NCI-H345 treated with DMSO at 0.1 percent for 48 hours (cell line): ENCODE data around the gene C16orf96.

Source experiments
- DNase-seq: peaks from one replicate; lab custom pipeline; 2025; ENCODE audit not compliant: unreplicated experiment; lab: John Stamatoyannopoulos, UW

Gene C16orf96

DNA sequence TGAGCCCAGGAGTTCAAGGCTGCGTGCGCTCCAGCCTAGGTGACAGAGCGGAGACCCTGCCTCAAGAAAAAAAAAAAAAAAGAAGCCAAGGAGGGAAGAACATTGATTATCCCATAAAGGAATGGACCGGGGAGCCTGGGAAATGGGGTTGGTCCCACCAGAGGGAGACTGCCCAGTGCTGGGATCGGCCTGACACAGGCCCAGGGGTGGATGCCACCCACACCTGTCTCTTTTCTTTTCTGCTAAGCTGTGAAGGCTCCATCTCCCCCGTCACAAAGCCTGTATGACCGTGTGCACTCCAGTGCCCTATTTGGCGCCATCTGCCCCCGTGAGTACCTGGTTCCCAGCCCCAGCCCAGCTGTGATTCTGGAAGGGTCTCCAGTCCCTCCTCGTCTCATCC, 42.9 kb downstream of the C16orf96 start:
- DNase-seq = no peak

DNA sequence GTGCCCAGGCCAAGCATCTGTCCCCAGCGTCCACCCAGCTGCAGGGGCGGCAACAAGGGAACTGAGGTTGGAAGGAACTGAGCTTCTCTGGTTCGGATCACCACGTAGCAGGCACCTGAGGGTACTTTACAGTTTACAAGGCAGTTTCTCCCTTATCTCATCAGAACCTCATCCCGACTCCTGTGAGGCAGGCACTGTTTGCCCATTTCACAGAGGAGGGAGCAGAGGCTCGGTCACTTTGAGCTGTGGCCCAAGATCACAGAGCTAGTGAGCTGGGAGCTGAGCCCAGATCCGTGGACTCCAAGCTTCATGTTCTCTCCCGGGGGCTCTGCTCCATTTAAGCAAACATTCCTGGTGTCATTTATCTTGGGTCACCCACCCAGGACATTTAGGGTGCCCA, 43.4 kb downstream of the C16orf96 start:
- no peak for DNase-seq

DNA sequence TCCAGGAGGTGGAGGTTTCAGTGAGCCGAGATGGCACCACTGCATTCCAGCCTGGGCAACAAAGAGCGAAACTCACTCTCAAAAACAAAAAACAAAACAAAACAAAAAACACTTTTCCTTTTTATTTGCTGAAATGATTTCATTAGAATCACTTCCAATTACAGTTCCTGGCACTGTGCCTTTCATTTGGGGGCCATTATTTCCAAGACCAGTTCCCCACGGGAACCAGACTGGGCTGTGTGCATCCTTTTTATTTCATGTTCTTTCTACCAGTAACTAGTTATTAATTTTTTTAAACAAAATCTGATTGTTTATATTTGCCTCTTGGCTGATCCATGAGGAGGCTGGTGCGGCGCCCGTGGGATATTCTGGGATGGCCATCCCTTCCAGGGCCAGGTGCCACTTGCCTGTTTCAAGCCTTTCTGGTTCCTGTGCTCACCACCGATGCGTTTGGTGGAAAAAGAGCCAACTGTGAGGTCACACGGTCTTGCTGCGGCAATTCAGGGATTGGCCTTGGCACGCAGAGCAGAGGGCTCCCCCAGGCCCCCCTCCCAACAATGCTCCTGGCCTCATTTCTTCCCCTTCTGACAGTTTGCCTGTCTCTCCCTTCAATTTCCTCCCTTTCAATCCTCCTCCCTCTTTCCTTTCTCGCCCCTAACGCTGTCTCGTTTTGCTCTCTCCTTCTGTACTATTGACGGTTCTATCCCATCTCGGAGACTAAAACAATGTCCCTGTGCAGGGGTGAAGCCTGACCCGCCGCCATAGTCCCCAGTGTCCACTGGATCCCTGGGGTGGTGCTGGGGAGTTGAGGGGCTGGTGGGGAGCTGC, 45.1 kb downstream of the C16orf96 start:
- no peak for DNase-seq

DNA sequence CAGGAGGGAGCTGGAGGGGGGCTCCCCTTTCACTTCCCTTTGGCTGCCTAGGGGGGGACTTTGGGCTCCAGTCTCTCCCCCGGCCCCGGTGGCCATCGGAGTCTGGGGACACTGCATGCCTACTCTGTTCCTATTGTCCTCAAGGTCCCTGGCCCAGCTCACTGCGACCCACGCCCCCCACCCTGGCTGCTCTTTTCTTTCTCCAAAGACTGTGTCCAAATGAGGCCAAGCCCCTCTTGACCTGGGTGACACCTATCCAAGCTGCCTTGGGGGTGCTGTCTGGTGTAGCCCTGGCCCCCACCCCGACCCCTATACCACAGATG, 45.7 kb downstream of the C16orf96 start:
- DNase-seq = no peak

DNA sequence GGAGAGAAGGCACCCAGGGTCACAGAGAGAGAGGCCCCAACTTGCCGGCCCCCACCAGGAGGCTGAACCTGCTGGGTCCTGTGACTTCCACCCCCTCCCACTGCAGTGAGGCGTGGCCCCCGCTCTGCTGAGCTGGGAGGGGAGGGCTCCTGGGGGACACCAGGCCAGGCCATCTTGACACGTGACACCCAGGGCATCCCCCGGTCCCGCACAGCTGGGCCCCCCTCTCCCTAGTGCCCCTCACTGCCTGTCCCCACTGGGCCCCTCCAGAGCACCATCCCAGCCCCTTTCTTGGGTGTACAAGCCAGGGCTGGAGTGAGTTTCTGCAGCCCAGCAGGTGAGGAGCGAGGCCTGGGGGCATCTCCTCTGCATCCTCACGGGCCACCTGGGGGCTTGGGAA, 46.2 kb downstream of the C16orf96 start:
- DNase-seq = no peak

DNA sequence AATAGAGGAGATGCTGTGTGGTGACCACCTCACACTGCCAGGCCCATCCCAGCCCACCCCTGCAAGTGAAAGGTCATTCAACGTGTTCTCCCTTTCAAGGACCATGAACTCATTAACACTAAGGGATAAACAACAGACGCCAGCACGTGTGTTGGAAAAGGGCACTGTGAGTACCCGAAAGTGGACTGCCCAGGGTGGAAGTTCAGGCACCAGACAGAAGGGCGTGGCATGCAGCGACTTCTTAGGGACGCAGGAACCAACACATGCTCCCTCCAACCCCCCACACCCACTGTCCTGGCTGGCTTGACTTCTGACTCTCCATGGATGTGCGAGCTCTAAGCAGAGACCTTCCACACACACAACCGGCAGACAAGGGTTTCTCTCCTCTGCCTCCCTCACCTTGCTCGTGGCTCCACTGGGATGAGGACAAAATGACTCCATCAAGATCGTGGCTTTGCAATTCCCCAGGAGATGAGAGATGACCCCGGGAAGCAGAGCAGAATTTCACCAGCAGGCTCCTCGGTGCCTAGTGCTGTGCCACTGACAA, 47.6 kb downstream of the C16orf96 start:
- no peak for DNase-seq

DNA sequence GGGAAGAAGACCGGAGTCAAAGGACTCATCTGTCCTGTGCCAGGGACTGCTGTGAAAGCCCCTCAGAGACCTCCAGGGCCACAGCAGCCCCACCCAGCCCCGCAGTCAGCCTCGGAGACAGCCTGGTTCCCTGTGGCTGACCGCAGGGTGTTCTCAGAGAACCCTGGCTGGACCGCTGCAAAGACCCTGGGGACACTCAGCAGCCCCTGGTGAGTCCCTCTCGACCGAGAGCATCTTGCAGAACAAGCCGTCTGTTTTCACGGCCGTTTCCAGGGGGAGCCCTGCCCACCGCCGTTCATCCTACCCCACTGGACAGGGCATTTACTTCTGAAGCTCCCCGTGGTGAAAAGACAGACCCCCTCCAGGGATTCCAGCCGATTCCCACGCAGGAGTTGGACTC, 48.3 kb downstream of the C16orf96 start:
- DNase-seq = no peak

DNA sequence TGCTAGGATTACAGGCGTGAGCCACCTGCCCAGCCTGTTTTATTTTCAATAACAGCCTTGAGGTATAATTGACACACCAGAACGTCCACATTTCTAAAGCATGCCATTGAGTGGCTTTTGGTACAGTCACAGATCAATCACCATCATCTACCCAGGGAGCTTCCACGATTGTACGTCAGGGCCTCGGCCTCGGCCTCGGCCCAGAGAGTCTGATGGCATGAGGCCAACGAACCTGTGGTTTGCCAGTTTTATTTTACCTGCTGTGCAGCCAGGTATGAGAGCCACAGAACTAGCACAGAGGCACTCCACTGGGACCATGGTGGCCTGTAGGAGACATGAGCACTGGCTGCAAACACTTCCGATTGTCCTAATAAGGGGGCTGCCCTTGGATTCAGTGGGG, 50.2 kb downstream of the C16orf96 start:
- peak; percentile 82 for DNase-seq

DNA sequence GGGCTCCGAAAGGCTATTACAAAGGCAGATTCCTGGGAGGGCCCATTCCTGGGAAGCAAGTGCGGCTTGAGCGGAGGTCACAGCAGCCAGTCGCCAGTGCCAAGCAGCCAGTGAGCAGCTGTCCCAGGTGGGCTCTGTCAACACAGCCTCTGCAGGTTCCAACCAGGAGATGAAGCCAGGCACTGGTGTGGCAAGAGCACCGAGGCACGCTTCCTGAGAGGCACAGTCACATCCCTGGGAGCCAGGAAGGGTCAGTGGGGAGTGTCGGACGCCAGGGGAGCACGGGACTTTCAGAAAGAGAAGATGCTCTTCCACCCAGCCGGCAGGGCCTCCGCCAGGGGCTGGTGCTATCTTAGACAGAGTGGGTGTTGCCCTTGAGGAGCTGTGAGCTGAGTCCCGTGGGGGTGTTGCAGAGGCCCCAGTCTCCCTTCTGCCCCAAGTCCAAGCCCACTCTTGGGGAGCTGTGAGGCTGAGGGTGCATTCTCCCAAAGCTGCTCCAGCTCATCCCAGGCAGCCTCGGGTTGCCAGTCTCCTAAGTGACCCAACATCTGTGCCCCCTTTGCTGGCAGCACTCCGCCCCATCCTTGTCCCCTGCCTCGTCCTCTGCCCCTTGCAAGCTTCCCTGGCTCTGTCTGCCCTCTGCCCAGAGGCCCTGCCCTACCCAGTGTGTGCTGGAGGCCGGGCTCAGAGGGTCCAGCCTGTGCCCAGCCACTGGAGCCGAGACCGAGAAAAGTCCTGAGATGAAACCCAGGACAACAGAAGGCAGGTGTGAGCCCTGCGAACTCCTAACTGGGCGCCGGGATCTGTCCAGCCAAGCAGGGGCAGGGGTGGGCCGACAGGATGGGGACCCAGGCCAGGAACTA, 51.9 kb downstream of the C16orf96 start:
- no peak for DNase-seq

DNA sequence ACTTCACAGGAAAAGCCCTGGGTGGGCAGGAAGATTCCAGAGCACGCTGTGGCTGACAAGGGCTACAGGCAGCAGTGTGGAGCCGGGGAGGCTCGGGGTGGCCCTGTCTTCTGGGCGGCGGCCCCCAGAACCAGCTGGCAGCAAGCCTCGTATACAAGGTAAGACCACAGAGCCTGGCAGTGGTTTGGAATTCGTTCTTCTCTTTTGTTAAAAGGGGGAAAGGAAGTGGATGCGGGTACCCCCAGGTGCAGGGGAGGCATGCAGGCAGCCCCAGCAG, 52.5 kb downstream of the C16orf96 start:
- no peak for DNase-seq

DNA sequence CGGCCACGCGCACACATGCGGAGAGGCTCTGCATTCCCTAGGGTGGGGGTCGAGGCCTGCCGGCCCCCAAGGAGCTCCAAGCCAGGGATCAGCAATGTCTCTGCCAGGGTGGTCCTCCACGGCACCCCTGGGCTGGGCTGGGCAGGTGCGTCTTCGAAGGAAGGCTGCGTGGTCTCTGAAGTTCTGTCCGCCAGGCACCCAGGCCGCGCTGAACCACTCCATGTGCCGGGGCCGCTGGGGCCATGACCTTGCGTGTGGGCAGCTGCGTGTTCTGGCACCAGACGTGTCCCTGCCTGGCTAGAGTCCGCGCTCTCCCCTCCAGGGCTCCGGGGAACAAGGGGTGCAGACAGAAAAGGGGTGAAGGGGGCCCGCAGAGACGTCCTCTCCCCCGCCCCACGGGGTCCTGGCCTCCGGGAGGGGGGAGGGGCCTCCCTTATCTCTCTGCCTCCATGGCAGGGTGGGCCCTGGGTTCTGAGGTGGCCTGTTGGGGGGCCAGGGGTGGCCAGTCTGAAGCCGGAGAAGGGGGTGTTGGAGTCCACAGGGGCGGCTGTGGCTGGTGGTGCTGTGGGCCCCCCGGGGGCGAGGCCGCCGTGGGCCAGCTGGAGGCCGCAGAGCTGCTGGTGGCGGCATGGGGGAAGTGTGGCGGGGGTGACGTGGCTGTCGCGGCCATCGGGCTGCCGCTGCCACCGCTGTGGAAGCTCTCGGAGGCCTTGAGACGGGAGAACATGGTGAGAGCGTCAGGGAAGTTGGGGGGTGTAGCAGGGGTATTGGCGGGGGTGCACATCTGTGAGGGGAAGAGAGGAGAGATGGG, 53.3 kb downstream of the C16orf96 start:
- DNase-seq = no peak

DNA sequence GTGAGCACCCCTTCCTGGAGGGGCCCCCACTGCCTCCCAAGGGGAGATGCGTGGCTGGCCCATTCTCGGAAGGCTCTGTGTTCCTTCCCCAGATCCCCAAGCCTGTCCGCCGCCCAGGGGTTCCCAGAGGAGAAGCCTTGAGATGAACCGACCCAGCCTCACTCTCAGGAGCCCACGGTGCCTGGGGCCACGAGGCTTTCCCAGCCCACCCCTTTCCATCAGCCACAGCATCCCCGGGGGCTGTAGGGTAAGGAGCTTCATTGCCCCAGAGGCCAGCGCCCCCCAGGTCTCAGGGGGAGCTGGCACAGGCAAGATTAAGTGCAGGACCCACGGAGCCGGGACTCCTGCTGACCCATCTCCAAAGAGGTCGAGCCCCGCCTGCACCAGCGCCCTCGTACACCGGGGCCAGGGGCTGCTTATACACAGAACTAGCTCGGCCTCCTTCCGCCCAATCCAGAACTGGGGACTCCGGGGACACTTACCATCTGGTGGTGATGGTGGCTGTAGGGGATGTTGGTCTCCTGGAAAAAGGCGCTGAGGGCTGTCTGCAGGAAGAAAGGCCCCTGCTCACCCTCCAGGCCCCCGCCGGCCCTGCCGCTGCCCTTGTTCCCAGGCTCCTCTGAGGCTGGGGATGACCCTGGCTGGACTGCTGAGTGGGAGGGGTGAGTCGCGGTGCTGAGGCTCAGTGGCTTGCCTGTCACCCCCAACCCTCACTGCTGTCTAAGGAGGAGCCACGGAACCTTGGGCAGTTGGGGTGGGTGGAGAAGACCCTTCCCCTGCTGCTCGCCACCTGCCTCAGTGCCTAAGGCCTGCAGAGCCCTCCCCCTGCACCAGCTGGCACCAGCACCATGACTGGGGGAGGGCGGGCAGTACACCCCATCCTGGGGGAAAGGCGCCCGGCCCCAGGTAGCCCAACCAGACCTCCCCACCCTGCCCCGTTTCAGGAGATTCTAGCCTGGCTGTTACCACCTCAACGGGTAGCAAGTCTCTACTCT, 54.2 kb downstream of the C16orf96 start:
- DNase-seq = no peak

DNA sequence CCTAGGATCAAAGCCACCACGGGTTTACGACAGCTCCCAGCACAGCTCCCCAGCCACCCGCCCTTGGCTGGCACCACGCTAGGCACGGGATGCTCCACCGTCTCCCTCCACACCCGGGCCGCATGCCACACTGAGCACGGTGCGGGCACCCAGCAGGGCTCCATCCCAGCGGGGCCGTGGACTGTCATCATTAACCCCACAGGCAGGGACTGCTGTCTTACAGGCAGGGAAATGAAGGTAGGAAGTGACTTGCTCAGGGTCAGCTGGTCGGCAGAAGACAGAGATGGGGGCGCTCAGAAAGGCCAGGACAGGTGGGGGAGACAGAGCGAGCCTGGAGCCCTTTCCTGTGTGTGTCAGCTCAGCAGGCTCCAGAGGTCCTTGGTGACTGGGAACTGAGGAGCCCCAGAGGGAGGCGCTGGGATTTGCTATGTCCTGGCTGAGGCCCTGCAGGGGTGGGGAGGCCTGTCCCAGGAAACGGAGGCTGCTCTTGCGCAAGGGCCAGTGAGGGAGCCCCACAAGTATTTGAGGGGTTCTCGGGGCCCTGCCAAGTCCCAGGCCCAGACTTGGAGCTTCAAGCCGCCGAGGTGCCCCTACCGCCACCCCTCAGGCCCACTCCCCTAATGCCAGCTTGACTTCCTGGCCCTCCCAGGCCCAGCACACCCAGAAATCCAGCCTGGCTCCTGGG, 55.3 kb downstream of the C16orf96 start:
- DNase-seq = no peak

DNA sequence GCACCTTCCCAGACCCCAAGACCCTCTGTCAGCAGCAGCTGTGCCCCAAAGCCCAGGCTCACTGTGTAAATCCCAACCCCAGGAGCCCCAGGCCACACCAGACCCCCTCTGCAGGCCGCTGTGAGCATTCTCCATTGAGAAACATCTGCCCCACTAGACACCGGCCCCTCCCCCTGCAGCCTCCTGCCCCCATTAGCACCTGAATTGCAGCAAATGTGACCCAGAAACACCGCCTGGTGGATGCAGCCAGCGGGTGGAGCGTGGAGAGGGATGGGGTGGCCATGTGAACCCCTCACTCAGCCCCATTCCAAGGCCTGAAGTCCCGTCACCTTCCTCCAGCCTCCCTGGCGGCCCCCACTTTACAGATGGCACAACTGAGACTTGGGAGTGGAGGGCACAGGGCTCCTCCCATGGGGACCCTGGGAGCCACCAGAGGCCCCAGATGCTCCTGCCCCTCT, 56.4 kb downstream of the C16orf96 start:
- DNase-seq = no peak

DNA sequence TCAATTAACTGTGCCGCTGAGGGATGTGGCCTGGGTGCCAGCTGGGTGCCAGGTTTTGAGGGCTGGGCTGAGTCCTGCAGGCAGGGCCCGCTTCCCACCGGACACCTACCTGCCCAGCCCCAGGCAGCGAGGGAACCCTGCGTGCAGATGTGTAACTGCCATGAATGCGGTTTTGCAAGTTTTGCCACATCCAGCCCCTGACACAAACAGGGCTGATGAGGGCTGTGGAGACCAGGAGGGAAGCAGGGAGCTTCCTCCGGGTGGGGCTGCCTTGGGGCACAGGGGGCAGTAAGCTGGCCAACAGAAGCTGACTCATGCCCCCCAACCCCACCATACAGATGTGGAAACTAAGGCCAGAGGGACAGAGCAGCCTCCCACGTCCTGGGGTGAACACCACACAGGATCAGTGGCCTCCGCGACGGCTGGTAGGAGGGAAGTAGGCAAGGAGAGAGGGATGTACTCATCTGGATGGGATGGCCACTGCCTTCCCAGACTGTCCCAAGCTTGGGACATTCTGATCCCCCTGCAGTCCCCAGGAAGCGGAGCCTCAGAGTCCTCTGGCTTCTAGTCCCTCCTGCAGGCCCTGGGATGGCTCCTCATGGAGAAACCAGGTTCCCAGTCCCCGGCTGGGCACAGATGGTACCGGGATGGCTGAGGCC, 57.0 kb downstream of the C16orf96 start:
- no peak for DNase-seq

DNA sequence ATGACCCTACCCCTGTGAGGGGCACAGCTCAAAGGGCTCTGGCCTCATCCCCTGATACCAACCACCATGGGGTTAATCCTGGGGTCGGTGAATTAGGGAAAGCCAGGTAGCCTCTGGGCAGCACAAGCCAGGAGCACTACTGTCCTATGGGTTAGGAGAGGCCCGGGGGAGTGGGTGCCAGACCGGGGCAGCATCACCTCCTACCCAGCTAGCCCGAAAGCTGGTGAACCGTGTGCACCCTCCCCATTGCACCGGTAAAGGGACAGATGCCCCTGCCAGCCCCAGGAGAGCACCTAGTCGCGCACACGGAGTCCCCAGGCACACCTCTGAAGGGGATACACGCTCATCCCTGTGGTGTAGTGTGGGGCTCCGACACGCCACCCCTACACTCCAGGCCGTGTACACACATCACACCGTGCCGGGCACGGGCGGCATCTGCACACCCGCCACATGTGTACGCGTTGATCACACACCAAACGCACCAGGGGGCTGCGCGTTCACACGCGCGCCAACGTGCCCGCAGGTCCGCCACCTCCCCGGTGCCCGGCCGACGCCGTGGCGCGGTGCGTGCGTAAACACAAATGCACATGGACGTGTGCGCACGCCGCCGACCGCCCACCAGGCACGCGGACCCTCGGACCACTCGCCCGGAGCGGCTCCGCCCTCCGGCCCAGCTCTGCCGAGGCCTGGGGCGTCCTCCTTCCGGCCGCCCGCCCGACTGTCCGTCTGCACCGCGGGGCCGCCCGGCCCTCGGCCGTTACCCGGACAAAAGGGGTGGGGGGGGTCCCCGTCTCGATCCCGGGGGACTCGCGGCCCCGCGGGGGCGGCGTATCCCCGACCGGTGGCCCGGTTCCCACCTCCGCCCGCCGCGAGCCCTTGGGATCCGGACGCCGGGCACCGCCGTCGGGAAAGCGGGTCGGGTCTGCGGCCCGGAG, 57.8 kb downstream of the C16orf96 start:
- no peak for DNase-seq

DNA sequence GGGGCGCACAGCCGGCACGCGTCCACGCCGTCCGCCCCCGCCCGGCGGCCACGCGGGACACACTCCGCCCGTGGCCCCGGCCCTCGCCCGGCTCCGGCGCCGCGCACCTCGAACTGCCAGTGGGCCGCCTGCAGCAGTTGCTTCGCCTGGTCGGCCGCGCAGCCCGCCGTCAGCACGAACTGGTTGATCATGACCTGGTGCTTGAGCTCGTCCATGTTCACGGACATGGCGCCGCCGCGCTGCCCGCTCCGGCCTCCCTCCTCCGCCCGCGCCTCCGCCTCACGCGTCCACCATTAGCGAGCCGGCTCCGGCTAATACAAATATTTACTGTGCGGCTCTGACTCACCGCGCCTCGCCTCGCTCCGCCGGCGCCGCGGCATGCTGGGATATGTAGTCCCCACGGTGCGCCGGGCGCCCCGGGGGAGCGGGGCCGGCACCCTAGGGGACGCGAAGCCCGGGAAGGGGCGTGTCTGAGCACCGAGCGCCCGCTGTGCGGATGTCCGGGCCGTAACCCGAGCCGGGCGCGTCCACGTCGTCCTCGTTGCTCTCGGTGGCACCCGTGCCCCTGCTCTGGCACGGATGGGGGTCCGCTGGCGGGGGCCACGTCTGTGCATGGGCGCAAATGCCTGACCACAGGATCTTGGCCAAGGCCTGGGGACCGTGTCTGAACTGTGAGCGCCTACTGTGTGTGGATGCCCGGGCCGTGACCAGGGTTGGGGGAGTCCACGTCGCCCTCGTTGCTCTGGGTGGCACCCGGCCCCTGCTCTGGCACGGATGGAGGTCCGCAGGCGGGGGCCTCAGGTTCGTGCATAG, 58.6 kb downstream of the C16orf96 start, which contains the start of gene UBALD1:
Gene UBALD1 (minus strand): TSS at position 318 of the 813 bp plus-strand sequence. CDS start 91 bp downstream, at position 227.
- DNase-seq = peak; percentile 76
